T-cell (primary cell): ENCODE measurements around the gene DEPDC1B. TPM values are rescaled to one million over a fixed set of nuclear protein-coding genes. Genes with fewer than 3 reads are reported as not detected.
"Not testable (repeated sequence)": the region's sequence is repeated elsewhere in the genome, so short reads cannot be mapped to it uniquely, and the experiment has no call there.

Experiments used
- ATAC-seq, 4 experiments: fragments of 200-7000 bp in 3 of 4; fragments of 150-1000 bp in 1 of 4; cut with Tn5 transposase; replicated peaks in 1 of 4; 1 replicate in 3 of 4; 2 replicates in 1 of 4; pipeline ENCODE4 v1.10.0; 2021; ENCODE audit warnings: moderate library complexity in 3 of 4, mild to moderate bottlenecking in 2 of 4, moderate number of reproducible peaks in 1 of 4
- CTCF ChIA-PET, 2 donors: fragments of 300-600 bp; sonication (Branson Sonifier 250); formaldehyde crosslinking; loops; one replicate each; lab custom pipeline; 2022; ENCODE audit warnings: antibody characterized with exemption in 2 of 2; lab: Charles Lee
- POLR2A ChIA-PET, 2 donors: fragments of 300-600 bp; sonication (Branson Sonifier 250); formaldehyde crosslinking; loops; one replicate each; lab custom pipeline; 2022; ENCODE audit warnings: antibody characterized with exemption in 2 of 2; lab: Charles Lee
- DNase-seq, 35 experiments: peaks; one replicate each; pipeline versions ENCODE4 v3.0.0 to v3.0.0-alpha.2; 2013 to 2023
- H3K27ac ChIP-seq: one replicate; pipeline ENCODE4 v1.5.1; 2013; ENCODE audit warnings: low read length
- H3K27me3 ChIP-seq, 2 experiments: replicated peaks in 1 of 2; 1 replicate in 1 of 2; 2 replicates in 1 of 2; pipeline versions ENCODE4 v1.6.1 to v1.7.0; 2013; ENCODE audit warnings: low read length in 1 of 2, mixed read lengths in 1 of 2; ENCODE audit not compliant: control insufficient read depth in 2 of 2, insufficient read depth in 2 of 2; ENCODE audit errors: extremely low read depth in 1 of 2
- H3K36me3 ChIP-seq, 2 donors: 1 replicate in 1 of 2; 2 replicates in 1 of 2; pipeline versions ENCODE4 v1.6.1 to v1.7.0; 2013; ENCODE audit warnings: low read length in 1 of 2; ENCODE audit not compliant: control insufficient read depth in 2 of 2, insufficient read depth in 1 of 2; ENCODE audit errors: extremely low read depth in 1 of 2
- H3K4me1 ChIP-seq, 2 experiments: 1 replicate in 1 of 2; 2 replicates in 1 of 2; pipeline versions ENCODE4 v1.6.1 to v1.7.0; 2013; ENCODE audit warnings: low read length in 2 of 2, mixed read lengths in 1 of 2; ENCODE audit not compliant: insufficient read depth in 2 of 2, control insufficient read depth in 1 of 2; ENCODE audit errors: extremely low read depth in 1 of 2
- H3K4me3 ChIP-seq, 2 donors: 1 replicate in 1 of 2; 2 replicates in 1 of 2; pipeline versions ENCODE4 v1.5.1 to v1.7.0; 2013; ENCODE audit warnings: mild to moderate bottlenecking in 2 of 2, low read length in 1 of 2, moderate library complexity in 1 of 2; ENCODE audit not compliant: control insufficient read depth in 1 of 2; ENCODE audit errors: extremely low read depth in 1 of 2
- H3K9me3 ChIP-seq: 2 replicates; pipeline ENCODE4 v1.7.0; 2013
- H3K27ac Mint-ChIP-seq, 2 donors: one replicate each; pipeline ENCODE4 v1.8.0; 2020 to 2021; ENCODE audit warnings: mild to moderate bottlenecking in 2 of 2, mixed read lengths in 2 of 2
- H3K27me3 Mint-ChIP-seq, 2 donors: one replicate each; pipeline ENCODE4 v1.8.0; 2021 to 2022; ENCODE audit warnings: mixed read lengths in 2 of 2
- H3K36me3 Mint-ChIP-seq: one replicate; pipeline ENCODE4 v1.8.0; 2021; ENCODE audit warnings: mixed read lengths
- H3K4me1 Mint-ChIP-seq, 3 donors: one replicate each; pipeline ENCODE4 v1.8.0; 2020 to 2022; ENCODE audit warnings: mixed read lengths in 3 of 3, mild to moderate bottlenecking in 1 of 3
- H3K4me3 Mint-ChIP-seq, 3 donors: one replicate each; pipeline ENCODE4 v1.8.0; 2020 to 2022; ENCODE audit warnings: mild to moderate bottlenecking in 3 of 3, mixed read lengths in 3 of 3, moderate library complexity in 3 of 3
- H3K9me3 Mint-ChIP-seq, 3 donors: one replicate each; pipeline ENCODE4 v1.8.0; 2020 to 2022; ENCODE audit warnings: mixed read lengths in 3 of 3
- WGBS: methylation state at CpG from one replicate; pipeline ENCODE4 v1.1.5; 2013; ENCODE audit warnings: missing lambda C conversion rate; ENCODE audit not compliant: insufficient coverage; 5-methylcytosine and 5-hydroxymethylcytosine counted together
- total RNA-seq, 35 experiments: library from RNA in 6 of 35; stranded (reverse) in 6 of 35; fragments of 120-200 nt in 1 of 35; gene quantifications; one replicate each; pipeline versions ENCODE4 v1.2.1 to v1.2.4 and lab custom pipeline; 2013 to 2026

DEPDC1B gene
- total RNA-seq, 5 donors from 2014 or later (not counting 1 experiment from before 2014, with no cell fraction given), result 0.44 to 0.98 (median 0.64) TPM

GRCh38 chr5:60715201-60715928 lies 15.4 kb upstream of the DEPDC1B start:
- peaks cover 24 to 28% of the 10 kb centered on the region in 2 donors for H3K27me3 Mint-ChIP-seq
- not testable (repeated sequence) for DNase-seq
- no CpG with 5 or more reads among the region's 3 CpGs for WGBS

GRCh38 chr5:60712950-60713349 lies 13.0 kb upstream of the DEPDC1B start:
- Histone ChIP-seq H3K27ac (no peak overlapping the region), H3K27me3 (peaks cover 0 to 12% of the 10 kb centered on the region in 2 experiments), H3K9me3 (no peaks in the 10 kb centered on the region), H3K36me3 (no peaks in the 10 kb centered on the region), H3K4me3 (no peak overlapping the region), H3K4me1 (no peaks in the 10 kb centered on the region)
- Mint-ChIP-seq H3K4me1 (no peaks in the 10 kb centered on the region), H3K36me3 (no peaks in the 10 kb centered on the region), H3K9me3 (peaks cover 0 to 3% (median 2%) of the 10 kb centered on the region in 3 donors), H3K27ac (no peak overlapping the region), H3K27me3 (peaks cover 17 to 26% of the 10 kb centered on the region in 2 donors), H3K4me3 (no peak overlapping the region)
- no peak for DNase-seq
- ATAC-seq, result no peak
- 93% methylated on average over 3 of the region's 5 CpGs for WGBS
- ChIA-PET CTCF (no interaction called here), POLR2A (no interaction called here)

More at GRCh38 chr5:60715201-60715928, 15.4 kb upstream of the DEPDC1B start:
- POLR2A ChIA-PET, H3K4me1 ChIP-seq, H3K9me3 Mint-ChIP-seq, H3K4me3 Mint-ChIP-seq, H3K4me3 ChIP-seq, H3K9me3 ChIP-seq, H3K27ac ChIP-seq, ATAC-seq, CTCF ChIA-PET, H3K36me3 ChIP-seq, H3K4me1 Mint-ChIP-seq, H3K36me3 Mint-ChIP-seq, H3K27ac Mint-ChIP-seq: not testable (repeated sequence)
- H3K27me3 ChIP-seq, result peaks cover 0 to 12% of the 10 kb centered on the region in 2 experiments

GRCh38 chr5:60711892-60712291 lies 11.9 kb upstream of the DEPDC1B start:
- CTCF ChIA-PET, result interaction anchor here in 1 of 2 donors (0.6 kb wide), 1 partner anchor 382 kb away, joined by 15 read pairs; no protein-coding TSS in a partner anchor
- not testable (repeated sequence) for H3K27ac Mint-ChIP-seq
- POLR2A ChIA-PET, result interaction anchor here in 1 of 2 donors (0.7 kb wide), 1 partner anchor 1880 kb away, joined by 3 read pairs; no protein-coding TSS in a partner anchor

GRCh38 chr5:60710362-60710761 lies 10.4 kb upstream of the DEPDC1B start:
- no peaks in the 10 kb centered on the region for H3K36me3 Mint-ChIP-seq
- H3K27ac Mint-ChIP-seq, result no peak overlapping the region
- H3K9me3 Mint-ChIP-seq, result peaks cover 0 to 3% (median 2%) of the 10 kb centered on the region in 3 donors
- CTCF ChIA-PET, result interaction anchor here (0.6 to 0.7 kb wide), 3 partner anchors 63 to 903 kb away, joined by 3 to 5 read pairs (median 3); no protein-coding TSS in a partner anchor
- peaks cover 0 to 4% of the 10 kb centered on the region in 2 experiments for H3K27me3 ChIP-seq
- ATAC-seq (no peak), DNase-seq (no peak)
- H3K27ac ChIP-seq, result no peak overlapping the region
- peaks cover 9 to 23% of the 10 kb centered on the region in 2 donors for H3K27me3 Mint-ChIP-seq
- no peaks in the 10 kb centered on the region for H3K4me1 Mint-ChIP-seq
- POLR2A ChIA-PET, result no interaction called here
- no peak overlapping the region for H3K4me3 ChIP-seq
- H3K4me3 Mint-ChIP-seq, result no peak overlapping the region
- H3K9me3 ChIP-seq, result no peaks in the 10 kb centered on the region
- no peaks in the 10 kb centered on the region for H3K36me3 ChIP-seq
- H3K4me1 ChIP-seq, result no peaks in the 10 kb centered on the region
- 80% methylated on average over 1 of the region's 3 CpGs for WGBS

More at GRCh38 chr5:60711892-60712291, 11.9 kb upstream of the DEPDC1B start:
- no CpG with 5 or more reads among the region's 3 CpGs for WGBS
- H3K36me3 Mint-ChIP-seq, H3K9me3 Mint-ChIP-seq, DNase-seq, H3K4me3 ChIP-seq, H3K4me1 ChIP-seq, H3K4me1 Mint-ChIP-seq, H3K4me3 Mint-ChIP-seq, H3K36me3 ChIP-seq, H3K9me3 ChIP-seq, ATAC-seq, H3K27ac ChIP-seq: not testable (repeated sequence)
- peaks cover 0 to 12% of the 10 kb centered on the region in 2 experiments for H3K27me3 ChIP-seq
- peaks cover 13 to 26% of the 10 kb centered on the region in 2 donors for H3K27me3 Mint-ChIP-seq

- DNase-seq, result no peak
- H3K9me3 Mint-ChIP-seq, result no peaks in the 10 kb centered on the region
- ATAC-seq, result no peak
- no peak overlapping the region for H3K4me3 Mint-ChIP-seq
- no peaks in the 10 kb centered on the region for H3K36me3 Mint-ChIP-seq
- H3K9me3 ChIP-seq, result no peaks in the 10 kb centered on the region
- no peaks in the 10 kb centered on the region for H3K36me3 ChIP-seq
- peaks cover 0 to 4% of the 10 kb centered on the region in 2 experiments for H3K27me3 ChIP-seq
- POLR2A ChIA-PET, result no interaction called here
- H3K4me3 ChIP-seq, result no peak overlapping the region
- no peak overlapping the region for H3K27ac Mint-ChIP-seq
- no peak overlapping the region for H3K27ac ChIP-seq
- H3K4me1 ChIP-seq, result peaks cover 8 to 14% of the 10 kb centered on the region in 2 experiments
- CTCF ChIA-PET, result interaction anchor here (0.7 to 2.4 kb wide), 3 partner anchors 17 to 1873 kb away, joined by 3 to 8 read pairs (median 3); no protein-coding TSS in a partner anchor
- peaks cover 0 to 2% of the 10 kb centered on the region in 2 donors for H3K27me3 Mint-ChIP-seq
- peaks cover 6 to 18% (median 11%) of the 10 kb centered on the region in 3 donors for H3K4me1 Mint-ChIP-seq
Observed at GRCh38 chr5:60705144-60705543, 5.2 kb upstream of the DEPDC1B start.

GRCh38 chr5:60703944-60704343 lies 4.0 kb upstream of the DEPDC1B start:
- DNase-seq (no peak), ATAC-seq (no peak)
- H3K36me3 Mint-ChIP-seq, result no peaks in the 10 kb centered on the region
- ChIA-PET CTCF (interaction anchor here in 1 of 2 donors (0.9 to 2.4 kb wide), 2 partner anchors 22 to 35 kb away, joined by 4 to 8 read pairs; no protein-coding TSS in a partner anchor), POLR2A (no interaction called here)
- WGBS, result no CpG with 5 or more reads among the region's 2 CpGs
- Histone ChIP-seq H3K4me1 (peaks cover 10 to 22% of the 10 kb centered on the region in 2 experiments), H3K27ac (no peak overlapping the region), H3K27me3 (peaks cover 0 to 7% of the 10 kb centered on the region in 2 experiments), H3K9me3 (no peaks in the 10 kb centered on the region), H3K36me3 (no peaks in the 10 kb centered on the region), H3K4me3 (no peak overlapping the region)
- no peak overlapping the region for H3K4me3 Mint-ChIP-seq
- peaks cover 14 to 20% (median 16%) of the 10 kb centered on the region in 3 donors for H3K4me1 Mint-ChIP-seq
- no peaks in the 10 kb centered on the region for H3K27me3 Mint-ChIP-seq
- no peak overlapping the region for H3K27ac Mint-ChIP-seq
- no peaks in the 10 kb centered on the region for H3K9me3 Mint-ChIP-seq
